SK-N-MC (cell line): ENCODE data around the gene PRR36.
"Not testable (repeated sequence)": the region's sequence is repeated elsewhere in the genome, so short reads cannot be mapped to it uniquely, and the experiment has no call there.

ENCODE experiments used
- DNase-seq: peaks from one replicate; pipeline ENCODE4 v3.0.0-alpha.2; 2011; ENCODE audit warnings: low read depth, low spot score
- H3K27ac ChIP-seq: fragments of 200-600 bp; sonication (generic); 2 replicates; pipeline ENCODE4 v1.5.1; 2016; ENCODE audit warnings: mixed run types
- H3K36me3 ChIP-seq: fragments of 200-600 bp; sonication (generic); 2 replicates; pipeline ENCODE4 v1.6.1; 2017; ENCODE audit warnings: antibody characterized with exemption, low read length, mixed read lengths; ENCODE audit not compliant: insufficient read depth
- H3K4me3 ChIP-seq: fragments of 200-600 bp; sonication (generic); 2 replicates; pipeline ENCODE4 v1.5.1; 2016
- H3K9ac ChIP-seq: fragments of 200-600 bp; sonication (generic); 2 replicates; pipeline ENCODE4 v1.8.0; 2017; ENCODE audit warnings: mixed run types, mixed read lengths; ENCODE audit not compliant: insufficient read length
- H3K9me3 ChIP-seq: fragments of 200-600 bp; sonication (generic); 2 replicates; pipeline ENCODE4 v1.6.1; 2017; ENCODE audit warnings: low read depth, mild to moderate bottlenecking, antibody characterized with exemption, low read length, moderate library complexity, mixed read lengths
- EZH2 ChIP-seq: fragments of 200-600 bp; sonication (generic); IDR thresholded peaks from one replicate; pipeline ENCODE4 v1.6.1; 2017; ENCODE audit warnings: antibody characterized with exemption
- FOXP2 ChIP-seq: optimal IDR thresholded peaks from 2 replicates; pipeline ENCODE3; 2011; ENCODE audit warnings: mild to moderate bottlenecking, moderate library complexity; ENCODE audit not compliant: insufficient read depth; ENCODE audit errors: extremely low read length, control extremely low read depth
- POLR2AphosphoS5 ChIP-seq: IDR thresholded peaks from 2 replicates; pipeline ENCODE4 v1.6.1; 2012; ENCODE audit warnings: mild to moderate bottlenecking, low read depth, low read length, borderline replicate concordance

PRR36 gene

GRCh38 chr19:7861619-7862412, 12.4 kb downstream of the PRR36 start:
- no peak overlapping the region for H3K9ac ChIP-seq
- no peak for TF ChIP-seq EZH2
- TF ChIP-seq POLR2AphosphoS5, result no peak
- no peaks in the 10 kb centered on the region for H3K9me3 ChIP-seq
- no peak overlapping the region for H3K4me3 ChIP-seq
- DNase-seq, result no peak
- H3K27ac ChIP-seq, result no peak overlapping the region
- no peaks in the 10 kb centered on the region for H3K36me3 ChIP-seq

- DNase-seq, result no peak
- Histone ChIP-seq H3K27ac (no peak overlapping the region), H3K36me3 (no peaks in the 10 kb centered on the region), H3K4me3 (no peak overlapping the region), H3K9ac (no peak overlapping the region), H3K9me3 (no peaks in the 10 kb centered on the region)
- TF ChIP-seq POLR2AphosphoS5, result no peak
- TF ChIP-seq EZH2, result no peak
- no peak for TF ChIP-seq FOXP2
Measured at GRCh38 chr19:7860714-7861618, 13.2 kb downstream of the PRR36 start.

GRCh38 chr19:7859831-7860713, 14.1 kb downstream of the PRR36 start:
- H3K36me3 ChIP-seq, result no peaks in the 10 kb centered on the region
- no peaks in the 10 kb centered on the region for H3K9me3 ChIP-seq
- TF ChIP-seq FOXP2, result no peak
- no peak for TF ChIP-seq POLR2AphosphoS5
- TF ChIP-seq EZH2, result no peak
- H3K4me3 ChIP-seq, result no peak overlapping the region
- DNase-seq, result no peak
- no peak overlapping the region for H3K9ac ChIP-seq
- H3K27ac ChIP-seq, result no peak overlapping the region

GRCh38 chr19:7859087-7859486, 15.1 kb downstream of the PRR36 start:
- H3K36me3 ChIP-seq, H3K9me3 ChIP-seq, H3K27ac ChIP-seq, H3K9ac ChIP-seq, H3K4me3 ChIP-seq, DNase-seq: not testable (repeated sequence)

- no peak overlapping the region for H3K27ac ChIP-seq
- H3K4me3 ChIP-seq, result no peak overlapping the region
- no peaks in the 10 kb centered on the region for H3K36me3 ChIP-seq
- H3K9me3 ChIP-seq, result no peaks in the 10 kb centered on the region
- no peak for TF ChIP-seq FOXP2
- TF ChIP-seq EZH2, result no peak
- TF ChIP-seq POLR2AphosphoS5, result no peak
- DNase-seq, result no peak
- no peak overlapping the region for H3K9ac ChIP-seq
Measured at GRCh38 chr19:7858109-7858770, 15.9 kb downstream of the PRR36 start.

GRCh38 chr19:7857727-7858108, 16.5 kb downstream of the PRR36 start:
- no peak overlapping the region for H3K9ac ChIP-seq
- H3K27ac ChIP-seq, result no peak overlapping the region
- no peaks in the 10 kb centered on the region for H3K9me3 ChIP-seq
- DNase-seq, result no peak
- H3K36me3 ChIP-seq, result no peaks in the 10 kb centered on the region
- no peak overlapping the region for H3K4me3 ChIP-seq
- TF ChIP-seq POLR2AphosphoS5 (no peak), EZH2 (no peak), FOXP2 (no peak)

- H3K9me3 ChIP-seq, result no peaks in the 10 kb centered on the region
- H3K27ac ChIP-seq, result no peak overlapping the region
- no peak for DNase-seq
- no peak overlapping the region for H3K9ac ChIP-seq
- TF ChIP-seq FOXP2, result no peak
- TF ChIP-seq POLR2AphosphoS5, result no peak
- TF ChIP-seq EZH2, result no peak
- no peaks in the 10 kb centered on the region for H3K36me3 ChIP-seq
- H3K4me3 ChIP-seq, result no peak overlapping the region
Measured at GRCh38 chr19:7856679-7857663, 17.2 kb downstream of the PRR36 start.
